ENCODE results near the gene MIA. TPM values are rescaled to one million over a fixed set of nuclear protein-coding genes. Genes with fewer than 3 reads are reported as not detected.

MIA gene
- total RNA-seq: 2.6 TPM in 1 of 2 replicates, not detected in the other

GRCh38 chr19:40774916-40775631 is at the start of gene MIA:
MIA (plus strand) TSS chr19:40775521; CDS start chr19:40775543, 22 bp downstream.

GRCh38 chr19:40750058-40750873 is 25.1 kb upstream of the MIA start, which contains the start of gene ACTMAP:
ACTMAP (minus strand) TSS chr19:40750477; CDS start chr19:40749803, 674 bp downstream.

GRCh38 chr19:40750874-40751537 is 24.3 kb upstream of the MIA start, which contains the start of gene SNRPA:
SNRPA (plus strand) TSS chr19:40751203; CDS start chr19:40751409, 206 bp downstream.

GRCh38 chr19:40777937-40778705 is 2.8 kb downstream of the MIA start, which contains the start of gene RAB4B:
RAB4B (plus strand) TSS chr19:40778247; CDS start chr19:40778376, 129 bp downstream.

GRCh38 chr19:40798683-40799557 is 23.6 kb downstream of the MIA start, which contains the start of gene EGLN2:
EGLN2 (plus strand) TSS chr19:40799191; CDS start chr19:40800573, 1,382 bp downstream.

Other genes starting within 250 kb of the MIA start
- gene SHKBP1, start 198.6 kb upstream of the MIA start, total RNA-seq: 25.0 and 28.8 TPM in 2 replicates
- gene LTBP4, start 174.2 kb upstream of the MIA start, total RNA-seq: 119 and 120 TPM in 2 replicates
- 61.5 and 151 TPM in 2 replicates for gene NUMBL, start 84.9 kb upstream of the MIA start, total RNA-seq
- gene COQ8B, start 58.6 kb upstream of the MIA start, total RNA-seq: 26.9 and 28.0 TPM in 2 replicates
- gene ITPKC, start 58.4 kb upstream of the MIA start, total RNA-seq: 30.0 and 30.8 TPM in 2 replicates
- gene ACTMAP, start 25.0 kb upstream of the MIA start, total RNA-seq: 5.6 and 5.9 TPM in 2 replicates
- gene SNRPA, start 24.3 kb upstream of the MIA start, total RNA-seq: 38.7 and 40.8 TPM in 2 replicates
- gene RAB4B, start 2.7 kb downstream of the MIA start, total RNA-seq: 15.2 and 16.0 TPM in 2 replicates
- gene EGLN2, start 23.7 kb downstream of the MIA start, total RNA-seq: 53.7 and 63.7 TPM in 2 replicates
- gene CYP2A6, start 74.9 kb downstream of the MIA start, total RNA-seq: not detected in 2 replicates
- gene CYP2A7, start 106.7 kb downstream of the MIA start, total RNA-seq: not detected in 2 replicates
- gene CYP2B6, start 215.8 kb downstream of the MIA start, total RNA-seq: not detected in 2 replicates